Neural cell (in vitro differentiated cells): ENCODE measurements around the gene ENSA. TPM values are rescaled to one million over a fixed set of nuclear protein-coding genes. Genes with fewer than 3 reads are reported as not detected.

Source experiments
- H2AFZ ChIP-seq: fragments of 200-600, 300-800 bp; sonication (generic), shearing (Covaris generic); 2 replicates; pipeline ENCODE4 v1.6.0; 2014; ENCODE audit warnings: low read depth, mild to moderate bottlenecking, antibody characterized with exemption, low read length, moderate library complexity
- H3F3A ChIP-seq: fragments of 200-600 bp; shearing (Covaris generic); 2 replicates; pipeline ENCODE4 v1.6.1; 2016; ENCODE audit warnings: mild to moderate bottlenecking, moderate library complexity, mixed read lengths, antibody characterized with exemption, low read length; ENCODE audit not compliant: insufficient read depth, poor library complexity, severe bottlenecking
- H3K27ac ChIP-seq: fragments of 200-600, 300-800 bp; sonication (generic), shearing (Covaris generic); 2 replicates; pipeline ENCODE4 v1.5.1; 2014; ENCODE audit warnings: mild to moderate bottlenecking, low read length, moderate library complexity
- H3K27me3 ChIP-seq: fragments of 300-800, 200-600 bp; sonication (generic), shearing (Covaris generic); 2 replicates; pipeline ENCODE4 v1.6.0; 2014; ENCODE audit warnings: mild to moderate bottlenecking, low read depth, low read length, moderate library complexity; ENCODE audit not compliant: insufficient read depth
- H3K36me3 ChIP-seq: fragments of 300-800, 200-600 bp; sonication (generic), shearing (Covaris generic); 2 replicates; pipeline ENCODE4 v1.5.1; 2014; ENCODE audit warnings: mild to moderate bottlenecking, antibody characterized with exemption, low read length, moderate library complexity; ENCODE audit not compliant: insufficient read depth
- H3K4me2 ChIP-seq: fragments of 300-800, 200-600 bp; sonication (generic), shearing (Covaris generic); 2 replicates; pipeline ENCODE4 v1.6.0; 2014; ENCODE audit warnings: mild to moderate bottlenecking, low read length
- H3K4me3 ChIP-seq: fragments of 300-800, 200-600 bp; sonication (generic), shearing (Covaris generic); 2 replicates; pipeline ENCODE4 v1.5.1; 2014; ENCODE audit warnings: mild to moderate bottlenecking, low read length, moderate library complexity
- H3K79me2 ChIP-seq: fragments of 200-600 bp; shearing (Covaris generic); replicated peaks from 2 replicates; pipeline ENCODE4 v1.6.0; 2014; ENCODE audit warnings: mild to moderate bottlenecking, low read length, moderate library complexity; ENCODE audit not compliant: insufficient read depth
- H3K9ac ChIP-seq: fragments of 300-800, 200-600 bp; sonication (generic), shearing (Covaris generic); 2 replicates; pipeline ENCODE4 v1.6.1; 2016; ENCODE audit warnings: mild to moderate bottlenecking, low read length, mixed read lengths
- H3K9me2 ChIP-seq: fragments of 200-600 bp; shearing (Covaris generic); 2 replicates; pipeline ENCODE4 v1.6.1; 2016; ENCODE audit warnings: mild to moderate bottlenecking, low read length, mixed read lengths; ENCODE audit not compliant: insufficient read depth
- H3K9me3 ChIP-seq: fragments of 200-600, 300-800 bp; sonication (generic), shearing (Covaris generic); 2 replicates; pipeline ENCODE4 v1.6.1; 2016; ENCODE audit warnings: mild to moderate bottlenecking, mixed run types, low read length, moderate library complexity, mixed read lengths
- H4K20me1 ChIP-seq: fragments of 200-600 bp; shearing (Covaris generic); 2 replicates; pipeline ENCODE4 v1.6.1; 2016; ENCODE audit warnings: mild to moderate bottlenecking, mixed run types; ENCODE audit not compliant: insufficient read depth
- CTCF ChIP-seq: fragments of 450-650 bp; IDR thresholded peaks from 2 replicates; pipeline ENCODE4 v1.5.1; 2014; ENCODE audit warnings: antibody characterized with exemption, mild to moderate bottlenecking, moderate library complexity; ENCODE audit not compliant: poor library complexity, severe bottlenecking
- EP300 ChIP-seq: fragments of 450-650 bp; conservative IDR thresholded peaks from 2 replicates; pipeline ENCODE4 v1.6.1; 2014; ENCODE audit warnings: antibody characterized with exemption, mild to moderate bottlenecking, moderate library complexity; ENCODE audit not compliant: poor library complexity, severe bottlenecking
- EZH2 ChIP-seq: fragments of 200-600, 300-800 bp; shearing (Covaris generic), sonication (generic); IDR thresholded peaks from 2 replicates; pipeline ENCODE4 v1.6.1; 2014; ENCODE audit warnings: antibody characterized with exemption, low read length, borderline replicate concordance, mild to moderate bottlenecking; ENCODE audit not compliant: insufficient read depth, poor library complexity, severe bottlenecking
- MXI1 ChIP-seq: fragments of 450-650 bp; conservative IDR thresholded peaks from 2 replicates; pipeline ENCODE4 v1.6.1; 2014; ENCODE audit warnings: antibody characterized with exemption, mild to moderate bottlenecking; ENCODE audit not compliant: poor library complexity, severe bottlenecking
- POLR2AphosphoS5 ChIP-seq: IDR thresholded peaks from 2 replicates; pipeline ENCODE4 v1.6.1; 2012
- RAD21 ChIP-seq: fragments of 450-650 bp; conservative IDR thresholded peaks from 2 replicates; pipeline ENCODE4 v1.6.1; 2014; ENCODE audit warnings: antibody characterized with exemption, mild to moderate bottlenecking, moderate library complexity
- REST ChIP-seq: IDR thresholded peaks from 2 replicates; pipeline ENCODE4 v1.6.1; 2012; ENCODE audit warnings: borderline replicate concordance
- SMC3 ChIP-seq: fragments of 450-650 bp; conservative IDR thresholded peaks from 2 replicates; pipeline ENCODE4 v1.6.1; 2014; ENCODE audit warnings: antibody characterized with exemption, mild to moderate bottlenecking, moderate library complexity; ENCODE audit not compliant: poor library complexity
- TAF1 ChIP-seq: IDR thresholded peaks from 2 replicates; pipeline ENCODE4 v1.6.1; 2012; ENCODE audit warnings: low read depth
- polyA plus RNA-seq: library from polyadenylated mRNA; depleted of rRNA; stranded (reverse); fragments of >200 nt; gene quantifications from 2 replicates; pipeline ENCODE4 v1.2.3, GENCODE V29; 2014

ENSA gene
- polyA plus RNA-seq, 1 donor from 2014 or later = 230 TPM

GRCh38 chr1:150662811-150663210 lies 33.4 kb upstream of the ENSA start:
- Histone ChIP-seq H3F3A (no peaks in the 10 kb centered on the region), H3K4me3 (no peak overlapping the region), H3K79me2 (no peaks in the 10 kb centered on the region), H3K27ac (no peak overlapping the region), H3K9me2 (no peaks in the 10 kb centered on the region), H3K36me3 (no peaks in the 10 kb centered on the region), H3K4me2 (no peak overlapping the region), H3K27me3 (no peaks in the 10 kb centered on the region), H3K9me3 (no peaks in the 10 kb centered on the region), H3K9ac (no peak overlapping the region), H2AFZ (no peak overlapping the region), H4K20me1 (no peaks in the 10 kb centered on the region)
- no peak for TF ChIP-seq RAD21
- no peak for TF ChIP-seq TAF1
- TF ChIP-seq CTCF = no peak
- no peak for TF ChIP-seq REST
- no peak for TF ChIP-seq EZH2
- no peak for TF ChIP-seq EP300
- TF ChIP-seq MXI1 = no peak
- no peak for TF ChIP-seq POLR2AphosphoS5
- TF ChIP-seq SMC3 = no peak

- H3K9ac ChIP-seq = no peak overlapping the region
- no peaks in the 10 kb centered on the region for H3K79me2 ChIP-seq
- H3K4me2 ChIP-seq = no peak overlapping the region
- H3K27me3 ChIP-seq = no peaks in the 10 kb centered on the region
- H3F3A ChIP-seq = no peaks in the 10 kb centered on the region
- no peak overlapping the region for H3K27ac ChIP-seq
- H2AFZ ChIP-seq = no peak overlapping the region
- H3K9me2 ChIP-seq = no peaks in the 10 kb centered on the region
- H4K20me1 ChIP-seq = no peaks in the 10 kb centered on the region
- no peaks in the 10 kb centered on the region for H3K36me3 ChIP-seq
- H3K4me3 ChIP-seq = no peak overlapping the region
- TF ChIP-seq REST = no peak
- TF ChIP-seq MXI1 = no peak
- TF ChIP-seq POLR2AphosphoS5 = no peak
- TF ChIP-seq EZH2 = no peak
- TF ChIP-seq SMC3 = no peak
- TF ChIP-seq TAF1 = no peak
- no peak for TF ChIP-seq CTCF
- TF ChIP-seq RAD21 = no peak
- no peak for TF ChIP-seq EP300
- H3K9me3 ChIP-seq = no peaks in the 10 kb centered on the region
Observed at GRCh38 chr1:150661156-150661555, 31.7 kb upstream of the ENSA start.
